OCI-LY1 (cell line): ENCODE measurements around the gene BCO2.

Experiments used
- CTCF ChIP-seq: fragments of 200-600 bp; sonication (generic), shearing (Covaris generic); IDR thresholded peaks from 2 replicates; pipeline ENCODE4 v1.5.1; 2017; ENCODE audit warnings: mild to moderate bottlenecking, antibody characterized with exemption, low read length, moderate library complexity, mixed read lengths
- EZH2 ChIP-seq: fragments of 200-600 bp; sonication (generic), shearing (Covaris generic); IDR thresholded peaks from 2 replicates; pipeline ENCODE4 v1.8.0; 2017; ENCODE audit warnings: borderline replicate concordance, mixed run types, mild to moderate bottlenecking, antibody characterized with exemption, low read length, moderate library complexity, mixed read lengths

- no peak for TF ChIP-seq CTCF
- TF ChIP-seq EZH2 = no peak
Measured at GRCh38 chr11:112161012-112161411, 14.3 kb upstream of the BCO2 start.
